ENCODE data around the gene DHX40. TPM values are rescaled to one million over a fixed set of nuclear protein-coding genes. Genes with fewer than 3 reads are reported as not detected.

The DHX40 gene
- total and polyA plus RNA-seq, 2 of the 13 experiments (the other 11 are each of a cell fraction or from before 2014, with no cell fraction given), result 22.2 to 37.0 TPM

- TF ChIP-seq ZNF724P (CRISPR knock-in tag; IDR thresholded peaks at IDR 0.05; ENCODE audit: borderline replicate concordance), result peak; percentile 69; the same call in 1 of the 2 replicates
- no peak for TF ChIP-seq ZFAT (CRISPR knock-in tag; conservative IDR thresholded peaks at IDR 0.05)
- peak; percentile 23; the same call in 1 of the 2 replicates for TF ChIP-seq SNAPC4 (CRISPR knock-in tag; IDR thresholded peaks at IDR 0.05)
- TF ChIP-seq ZBTB7A (CRISPR knock-in tag; IDR thresholded peaks at IDR 0.05), result no peak; the same call in none of the 2 replicates
- peak; percentile 96 for TF ChIP-seq ZBTB7B (CRISPR knock-in tag; IDR thresholded peaks at IDR 0.05)
- peak; percentile 58; the same call in 1 of the 2 replicates for TF ChIP-seq FOXM1 (CRISPR knock-in tag; IDR thresholded peaks at IDR 0.05)
- TF ChIP-seq ZBTB3 (CRISPR knock-in tag; IDR thresholded peaks at IDR 0.05; ENCODE audit: borderline replicate concordance, low read depth), result peak; percentile 89; the same call in 1 of the 2 replicates
- peak; percentile 73; the same call in 1 of the 2 replicates for TF ChIP-seq ZNF552 (CRISPR knock-in tag; IDR thresholded peaks at IDR 0.05; ENCODE audit: borderline replicate concordance)
- peak; percentile 38; the same call in 1 of the 2 replicates for TF ChIP-seq BATF2 (CRISPR knock-in tag; IDR thresholded peaks at IDR 0.05)
- no peak; the same call in none of the 2 replicates for TF ChIP-seq ZNF136 (CRISPR knock-in tag; IDR thresholded peaks at IDR 0.05; ENCODE audit: low read depth)
- TF ChIP-seq ZSCAN20 (CRISPR knock-in tag; IDR thresholded peaks at IDR 0.05; ENCODE audit: borderline replicate concordance), result peak; percentile 67; the same call in 1 of the 2 replicates
- peak; percentile 44 for TF ChIP-seq GZF1 (CRISPR knock-in tag; IDR thresholded peaks at IDR 0.05)
- peak; percentile 81; the same call in 1 of the 2 replicates for TF ChIP-seq THYN1 (CRISPR knock-in tag; IDR thresholded peaks at IDR 0.05; ENCODE audit: borderline replicate concordance, low read depth)
- TF ChIP-seq NFAT5 (CRISPR knock-in tag; IDR thresholded peaks at IDR 0.05), result no peak; the same call in 1 of the 2 replicates
- no peak for TF ChIP-seq ZUFSP (CRISPR knock-in tag; IDR thresholded peaks at IDR 0.05; ENCODE audit: borderline replicate concordance)
Measured at GRCh38 chr17:59619298-59620063, 54.1 kb downstream of the DHX40 start, which contains the start of gene CLTC (continued).

All from HepG2 (cell line).